HepG2 (cell line): Measurements from ENCODE around the gene MSI2. TPM values are rescaled to one million over a fixed set of nuclear protein-coding genes. Genes with fewer than 3 reads are reported as not detected.

Source experiments
- ADNP ChIP-seq: sonication (generic); formaldehyde crosslinking; IDR thresholded peaks from 2 replicates; pipeline ENCODE4 v1.4.0; 2020; ENCODE audit warnings: missing genetic modification reagents
- DNMT3B ChIP-seq: conservative IDR thresholded peaks from 2 replicates; pipeline ENCODE4 v1.6.1; 2016; ENCODE audit warnings: missing biosample characterization, control low read depth
- FOXP1 ChIP-seq, 2 experiments: fragments of 450-650 bp in 1 of 2; IDR thresholded peaks; 2 replicates each; pipeline ENCODE4 v1.6.1; 2017 to 2018; ENCODE audit warnings: antibody characterized with exemption in 1 of 2
- GATAD2A ChIP-seq: IDR thresholded peaks from 2 replicates; pipeline ENCODE4 v1.6.1; 2016
- HDAC1 ChIP-seq: sonication (generic); formaldehyde crosslinking; IDR thresholded peaks from 2 replicates; pipeline ENCODE4 v1.5.1; 2020; ENCODE audit warnings: mild to moderate bottlenecking, missing genetic modification reagents
- HDAC2 ChIP-seq: sonication (generic); formaldehyde crosslinking; IDR thresholded peaks from 2 replicates; pipeline ENCODE4 v1.4.0; 2020; ENCODE audit warnings: missing genetic modification reagents
- HES4 ChIP-seq: sonication (generic); formaldehyde crosslinking; IDR thresholded peaks from 2 replicates; pipeline ENCODE4 v1.9.0; 2021; ENCODE audit warnings: mild to moderate bottlenecking, missing genetic modification reagents, borderline replicate concordance
- HOXA3 ChIP-seq: sonication (generic); formaldehyde crosslinking; IDR thresholded peaks from 2 replicates; pipeline ENCODE4 v1.5.0; 2020; ENCODE audit warnings: missing genetic modification reagents
- JUND ChIP-seq: sonication (generic); formaldehyde crosslinking; IDR thresholded peaks from 2 replicates; pipeline ENCODE4 v1.8.0; 2022; ENCODE audit warnings: mild to moderate bottlenecking, missing genetic modification reagents
- NR2F6 ChIP-seq, 2 experiments: IDR thresholded peaks; 2 replicates each; pipeline ENCODE4 v1.6.1; 2016; ENCODE audit warnings: antibody characterized with exemption in 1 of 2, mild to moderate bottlenecking in 1 of 2
- POGZ ChIP-seq: sonication (generic); formaldehyde crosslinking; IDR thresholded peaks from 2 replicates; pipeline ENCODE4 v1.4.0; 2020; ENCODE audit warnings: mild to moderate bottlenecking, missing genetic modification reagents
- SIN3B ChIP-seq: fragments of 150-350 bp; IDR thresholded peaks from 2 replicates; pipeline ENCODE4 v1.6.1; 2014; ENCODE audit warnings: low read length
- SOX13 ChIP-seq, 3 experiments: fragments of 450-650 bp in 1 of 3; sonication (generic) in 1 of 3; formaldehyde crosslinking in 1 of 3; IDR thresholded peaks in 2 of 3; conservative IDR thresholded peaks in 1 of 3; 2 replicates each; pipeline versions ENCODE4 v1.5.0 to v1.6.1; 2016 to 2020; ENCODE audit warnings: antibody characterized with exemption in 1 of 3, mild to moderate bottlenecking in 1 of 3, missing compliant biosample characterization in 1 of 3, missing genetic modification reagents in 1 of 3, moderate library complexity in 1 of 3
- SOX5 ChIP-seq: IDR thresholded peaks from 2 replicates; pipeline ENCODE4 v1.6.1; 2016; ENCODE audit warnings: borderline replicate concordance
- SP2 ChIP-seq: sonication (generic); formaldehyde crosslinking; IDR thresholded peaks from 2 replicates; pipeline ENCODE4 v1.5.1; 2020; ENCODE audit warnings: mild to moderate bottlenecking, missing genetic modification reagents
- TCF7 ChIP-seq: sonication (generic); IDR thresholded peaks from 2 replicates; pipeline ENCODE4 v1.6.1; 2016; ENCODE audit warnings: antibody characterized with exemption, low read depth
- TCF7L2 ChIP-seq: IDR thresholded peaks from 2 replicates; pipeline ENCODE4 v1.6.1; 2011; ENCODE audit warnings: mild to moderate bottlenecking, low read depth, low read length, moderate library complexity
- TEAD3 ChIP-seq: optimal IDR thresholded peaks from 2 replicates; pipeline ENCODE3; 2016; ENCODE audit warnings: borderline replicate concordance
- ZBTB38 ChIP-seq: sonication (generic); formaldehyde crosslinking; IDR thresholded peaks from 2 replicates; pipeline ENCODE4 v1.5.1; 2020; ENCODE audit warnings: mild to moderate bottlenecking, missing genetic modification reagents
- ZFX ChIP-seq: sonication (generic); formaldehyde crosslinking; IDR thresholded peaks from 2 replicates; pipeline ENCODE4 v1.4.0; 2020; ENCODE audit warnings: mild to moderate bottlenecking, low read depth, missing genetic modification reagents, moderate library complexity
- ZKSCAN1 ChIP-seq: fragments of 150-350 bp; IDR thresholded peaks from 2 replicates; pipeline ENCODE4 v1.6.1; 2014; ENCODE audit warnings: low read length
- ZNF101 ChIP-seq: sonication (generic); formaldehyde crosslinking; IDR thresholded peaks from 2 replicates; pipeline ENCODE4 v1.4.0; 2020; ENCODE audit warnings: mild to moderate bottlenecking, low read depth, missing genetic modification reagents, borderline replicate concordance
- ZNF430 ChIP-seq: sonication (generic); formaldehyde crosslinking; IDR thresholded peaks from 2 replicates; pipeline ENCODE4 v1.9.0; 2021; ENCODE audit warnings: mild to moderate bottlenecking, missing genetic modification reagents
- ZNF747 ChIP-seq: sonication (generic); formaldehyde crosslinking; IDR thresholded peaks from 2 replicates; pipeline ENCODE4 v1.8.1; 2023; ENCODE audit warnings: missing genetic modification reagents, mild to moderate bottlenecking, borderline replicate concordance
- polyA plus RNA-seq, 8 experiments: library from polyadenylated mRNA; depleted of rRNA in 3 of 8; stranded (reverse) in 7 of 8; unstranded in 1 of 8; fragments of >200 nt; fragmentation: Illumina TruSeq in 4 of 8; extraction: Trizol in 4 of 8; gene quantifications; 2 replicates each; pipeline versions ENCODE4 v1.2.1 to v1.2.3, GENCODE V29; 2011 to 2016; ENCODE audit warnings: low read depth in 4 of 8, missing spikeins in 1 of 8, mixed read lengths in 1 of 8; ENCODE audit not compliant: insufficient read depth in 1 of 8
- total RNA-seq, 5 experiments: library from RNA; depleted of rRNA; stranded (reverse); fragments of >200 nt; fragmentation: Illumina TruSeq; extraction: Trizol; gene quantifications; 2 replicates each; pipeline ENCODE4 v1.2.3, GENCODE V29; 2016; ENCODE audit warnings: low read depth in 1 of 5
- TF ChIP-seq, protein P1 (sequence below): sonication (generic); formaldehyde crosslinking; IDR thresholded peaks from 2 replicates; pipeline ENCODE4 v1.5.0; 2020; ENCODE audit warnings: mild to moderate bottlenecking, missing genetic modification reagents, borderline replicate concordance
- TF ChIP-seq, protein P2 (sequence below): sonication (generic); formaldehyde crosslinking; IDR thresholded peaks from 2 replicates; pipeline ENCODE4 v1.4.0; 2020; ENCODE audit warnings: mild to moderate bottlenecking, missing genetic modification reagents
- TF ChIP-seq, protein P3 (sequence below): sonication (generic); formaldehyde crosslinking; IDR thresholded peaks from 2 replicates; pipeline ENCODE4 v1.4.0; 2020; ENCODE audit warnings: missing genetic modification reagents
- TF ChIP-seq, protein P4 (sequence below): IDR thresholded peaks from 2 replicates; pipeline ENCODE4 v1.6.1; 2016; ENCODE audit warnings: mild to moderate bottlenecking, missing biosample characterization, missing genetic modification reagents

MSI2 gene
- total and polyA plus RNA-seq, 2 of the 13 experiments (the other 11 are each of a cell fraction or from before 2014, with no cell fraction given) = 77.5 to 78.4 TPM

DNA sequence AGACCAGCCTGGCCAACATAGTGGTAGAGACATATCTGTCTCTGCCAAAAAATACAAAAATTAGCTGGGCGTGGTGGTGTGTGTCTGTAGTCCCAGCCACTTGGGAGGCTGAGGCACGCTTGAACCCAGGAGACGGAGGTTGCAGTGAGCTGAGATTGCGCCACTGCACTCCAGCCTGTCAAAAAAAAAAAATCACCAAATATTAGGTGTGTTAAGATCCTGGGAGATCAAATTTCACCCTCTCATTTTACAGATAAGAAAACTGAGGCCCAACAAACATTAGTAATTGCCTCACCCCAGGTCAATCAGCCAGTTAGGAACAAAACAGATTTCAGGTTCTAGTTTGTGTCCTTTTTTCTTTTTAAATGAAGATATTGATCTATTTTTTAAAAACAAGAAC, 116.7 kb downstream of the MSI2 start (continued):
- TF ChIP-seq JUND (CRISPR knock-in tag) (no peak), HDAC2 (CRISPR knock-in tag) (peak; percentile 67), HDAC1 (CRISPR knock-in tag) (peak; percentile 55), NR2F6 (IDR thresholded peaks at IDR 0.05) (0 out of 2 replicates have a peak, but pooled peaks have one; percentile 30), NR2F6 (CRISPR knock-in tag; IDR thresholded peaks at IDR 0.05) (0 out of 2 replicates have a peak, but pooled peaks have one; percentile 19), ZBTB38 (CRISPR knock-in tag) (peak; percentile 37; the same call in 1 of the 2 replicates), POGZ (CRISPR knock-in tag) (peak; percentile 40; the same call in 1 of the 2 replicates), HES4 (CRISPR knock-in tag) (no peak), TCF7 (0 out of 2 replicates have a peak, but pooled peaks have one; percentile 24), DNMT3B (CRISPR knock-in tag) (0 out of 2 replicates have a peak, but pooled peaks have one; percentile 61), FOXP1 (IDR thresholded peaks at IDR 0.05) (no peak), FOXP1 (CRISPR knock-in tag; IDR thresholded peaks at IDR 0.05) (peak; percentile 63; the same call in 1 of the 2 replicates), ZFX (CRISPR knock-in tag) (no peak), TEAD3 (CRISPR knock-in tag) (peak; percentile 33), SOX13 (IDR thresholded peaks at IDR 0.05) (no peak), SOX13 (CRISPR knock-in tag; conservative IDR thresholded peaks at IDR 0.05 in 1 of 2, IDR thresholded peaks at IDR 0.05 in 1 of 2) (peak in 1 of 2 experiments; percentile 73; a peak in 2 of 4 replicates), GATAD2A (peak; percentile 47), TCF7L2 (no peak), SP2 (no peak), SOX5 (peak; percentile 42; the same call in 1 of the 2 replicates), ZNF747 (CRISPR knock-in tag) (no peak), ZKSCAN1 (no peak), ADNP (CRISPR knock-in tag) (peak; percentile 89), ZNF430 (0 out of 2 replicates have a peak, but pooled peaks have one; percentile 9), SIN3B (no peak), HOXA3 (CRISPR knock-in tag) (0 out of 2 replicates have a peak, but pooled peaks have one; percentile 18), ZNF101 (no peak)
- TF ChIP-seq, protein P1, sequence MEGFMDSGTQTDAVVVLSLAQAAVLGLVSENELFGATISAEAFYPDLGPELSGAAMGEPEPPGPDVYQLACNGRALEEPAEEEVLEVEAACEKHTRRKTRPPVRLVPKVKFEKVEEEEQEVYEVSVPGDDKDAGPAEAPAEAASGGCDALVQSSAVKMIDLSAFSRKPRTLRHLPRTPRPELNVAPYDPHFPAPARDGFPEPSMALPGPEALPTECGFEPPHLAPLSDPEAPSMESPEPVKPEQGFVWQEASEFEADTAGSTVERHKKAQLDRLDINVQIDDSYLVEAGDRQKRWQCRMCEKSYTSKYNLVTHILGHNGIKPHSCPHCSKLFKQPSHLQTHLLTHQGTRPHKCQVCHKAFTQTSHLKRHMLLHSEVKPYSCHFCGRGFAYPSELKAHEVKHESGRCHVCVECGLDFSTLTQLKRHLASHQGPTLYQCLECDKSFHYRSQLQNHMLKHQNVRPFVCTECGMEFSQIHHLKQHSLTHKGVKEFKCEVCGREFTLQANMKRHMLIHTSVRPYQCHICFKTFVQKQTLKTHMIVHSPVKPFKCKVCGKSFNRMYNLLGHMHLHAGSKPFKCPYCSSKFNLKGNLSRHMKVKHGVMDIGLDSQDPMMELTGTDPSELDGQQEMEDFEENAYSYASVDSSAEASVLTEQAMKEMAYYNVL (CRISPR knock-in tag) = no peak
- TF ChIP-seq, protein P2, sequence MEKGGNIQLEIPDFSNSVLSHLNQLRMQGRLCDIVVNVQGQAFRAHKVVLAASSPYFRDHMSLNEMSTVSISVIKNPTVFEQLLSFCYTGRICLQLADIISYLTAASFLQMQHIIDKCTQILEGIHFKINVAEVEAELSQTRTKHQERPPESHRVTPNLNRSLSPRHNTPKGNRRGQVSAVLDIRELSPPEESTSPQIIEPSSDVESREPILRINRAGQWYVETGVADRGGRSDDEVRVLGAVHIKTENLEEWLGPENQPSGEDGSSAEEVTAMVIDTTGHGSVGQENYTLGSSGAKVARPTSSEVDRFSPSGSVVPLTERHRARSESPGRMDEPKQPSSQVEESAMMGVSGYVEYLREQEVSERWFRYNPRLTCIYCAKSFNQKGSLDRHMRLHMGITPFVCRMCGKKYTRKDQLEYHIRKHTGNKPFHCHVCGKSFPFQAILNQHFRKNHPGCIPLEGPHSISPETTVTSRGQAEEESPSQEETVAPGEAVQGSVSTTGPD (CRISPR knock-in tag) = no peak
- TF ChIP-seq, protein P3, sequence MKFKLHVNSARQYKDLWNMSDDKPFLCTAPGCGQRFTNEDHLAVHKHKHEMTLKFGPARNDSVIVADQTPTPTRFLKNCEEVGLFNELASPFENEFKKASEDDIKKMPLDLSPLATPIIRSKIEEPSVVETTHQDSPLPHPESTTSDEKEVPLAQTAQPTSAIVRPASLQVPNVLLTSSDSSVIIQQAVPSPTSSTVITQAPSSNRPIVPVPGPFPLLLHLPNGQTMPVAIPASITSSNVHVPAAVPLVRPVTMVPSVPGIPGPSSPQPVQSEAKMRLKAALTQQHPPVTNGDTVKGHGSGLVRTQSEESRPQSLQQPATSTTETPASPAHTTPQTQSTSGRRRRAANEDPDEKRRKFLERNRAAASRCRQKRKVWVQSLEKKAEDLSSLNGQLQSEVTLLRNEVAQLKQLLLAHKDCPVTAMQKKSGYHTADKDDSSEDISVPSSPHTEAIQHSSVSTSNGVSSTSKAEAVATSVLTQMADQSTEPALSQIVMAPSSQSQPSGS (CRISPR knock-in tag) = peak; percentile 68
- TF ChIP-seq, protein P4, sequence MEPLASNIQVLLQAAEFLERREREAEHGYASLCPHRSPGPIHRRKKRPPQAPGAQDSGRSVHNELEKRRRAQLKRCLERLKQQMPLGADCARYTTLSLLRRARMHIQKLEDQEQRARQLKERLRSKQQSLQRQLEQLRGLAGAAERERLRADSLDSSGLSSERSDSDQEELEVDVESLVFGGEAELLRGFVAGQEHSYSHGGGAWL (CRISPR knock-in tag) = peak; percentile 38; the same call in 1 of the 2 replicates
